HG02970 (cell line): Measurements from ENCODE around the gene MTHFD1.

Source experiments
- ATAC-seq: cut with Tn5 transposase; IDR thresholded peaks from one replicate; pipeline ENCODE4 v1.9.1; 2021; ENCODE audit warnings: mild to moderate bottlenecking, moderate library complexity, moderate number of reproducible peaks; ENCODE audit not compliant: unreplicated experiment, low FRiP score

Gene MTHFD1

GRCh38 chr14:64478634-64479250 is 90.6 kb downstream of the MTHFD1 start:
- no peak for ATAC-seq

DNA sequence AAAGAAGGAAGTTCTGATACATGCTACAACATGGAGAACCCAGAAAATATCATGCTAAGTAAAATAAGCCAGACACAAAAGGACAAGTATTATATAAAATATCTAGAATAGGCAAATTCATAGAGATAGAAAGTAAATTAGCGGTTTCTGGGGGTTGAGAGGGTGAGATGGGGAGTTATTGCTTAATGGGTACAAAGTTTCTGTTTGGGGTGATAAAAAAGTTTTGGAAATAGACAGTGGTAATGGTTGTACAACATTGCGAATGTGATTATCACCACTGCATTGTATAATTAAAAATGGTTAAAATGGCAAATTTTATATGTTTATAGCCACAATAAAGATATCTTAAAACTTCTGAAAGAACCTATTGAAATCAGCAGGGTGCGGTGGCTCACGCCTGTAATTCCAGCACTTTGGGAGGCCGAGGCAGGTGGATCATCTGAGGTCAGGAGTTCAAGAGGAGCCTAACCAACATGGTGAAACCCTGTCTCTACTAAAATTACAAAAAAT is 100.5 kb downstream of the MTHFD1 start:
- ATAC-seq = no peak

- no peak for ATAC-seq
Measured at GRCh38 chr14:64491637-64492036, 103.5 kb downstream of the MTHFD1 start.

- ATAC-seq = no peak
Measured at GRCh38 chr14:64493455-64493854, 105.3 kb downstream of the MTHFD1 start.

DNA sequence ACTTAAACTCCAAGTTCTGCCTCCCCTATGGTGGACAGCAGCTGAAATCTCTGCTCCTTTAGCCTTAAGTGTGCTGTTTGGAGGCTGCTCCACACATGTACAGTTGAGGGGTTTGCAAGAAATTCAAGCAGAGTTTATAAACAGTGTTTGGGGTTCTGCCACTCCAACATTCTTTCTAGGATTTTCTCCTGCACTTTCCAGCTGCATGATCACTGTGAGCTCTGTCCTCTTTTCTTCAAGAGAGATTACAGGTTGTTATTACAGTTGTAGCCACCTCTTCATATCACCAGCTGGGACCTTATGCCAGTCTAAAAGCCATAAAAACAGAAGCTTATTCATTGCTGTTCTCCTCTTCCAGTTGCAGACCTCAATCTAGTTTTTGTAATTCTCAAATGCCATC is 107.1 kb downstream of the MTHFD1 start:
- ATAC-seq = no peak

DNA sequence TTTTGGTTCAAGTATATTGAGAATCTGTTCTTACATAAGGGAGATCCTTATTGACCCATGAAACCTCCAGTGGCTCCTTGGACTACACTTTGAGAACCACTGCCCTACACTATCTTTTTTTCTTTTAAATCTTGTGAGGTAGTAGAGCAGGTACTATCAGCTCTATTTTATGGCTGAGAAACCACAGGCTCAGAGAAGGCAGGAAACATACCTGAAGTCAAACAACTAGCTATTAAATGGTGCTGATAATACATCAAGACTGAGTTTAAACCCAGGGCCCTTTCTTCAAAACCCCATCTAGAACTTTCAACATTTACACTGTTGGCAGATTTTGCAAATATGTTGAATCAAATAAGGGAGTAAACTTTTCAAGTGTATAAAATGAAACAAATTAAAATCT is 108.6 kb downstream of the MTHFD1 start:
- ATAC-seq = no peak

- ATAC-seq = no peak
Measured at GRCh38 chr14:64500088-64500487, 111.9 kb downstream of the MTHFD1 start.

- ATAC-seq = no peak
Measured at GRCh38 chr14:64501411-64502171, 113.4 kb downstream of the MTHFD1 start.

DNA sequence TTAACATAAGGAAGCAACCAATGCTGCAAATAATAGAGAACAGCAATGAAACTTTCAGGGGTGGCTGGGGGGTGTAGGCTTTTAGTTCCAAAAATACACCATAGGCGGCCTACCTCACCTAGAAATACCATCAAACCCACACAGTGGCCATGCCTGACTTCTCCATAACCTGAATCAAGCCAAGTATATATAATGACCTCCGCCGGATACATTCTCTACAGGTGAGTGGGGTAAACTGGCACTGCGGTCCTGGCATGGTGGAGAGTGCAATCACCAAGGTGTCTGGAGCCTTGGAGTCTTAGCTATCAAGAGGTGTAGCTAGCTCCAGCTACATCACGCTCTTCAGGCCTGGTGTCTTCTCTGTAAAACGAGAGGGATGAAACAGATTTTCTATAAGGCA is 114.3 kb downstream of the MTHFD1 start:
- no peak for ATAC-seq

- no peak for ATAC-seq
Measured at GRCh38 chr14:64502887-64503433, 114.8 kb downstream of the MTHFD1 start.

- peak; percentile 57 for ATAC-seq
Measured at GRCh38 chr14:64503434-64504309, 115.5 kb downstream of the MTHFD1 start, which contains the start of gene ZBTB25. TSS of gene ZBTB25 (minus strand) at chr14:64503838. CDS start at chr14:64490533, 13,305 bp downstream.

DNA sequence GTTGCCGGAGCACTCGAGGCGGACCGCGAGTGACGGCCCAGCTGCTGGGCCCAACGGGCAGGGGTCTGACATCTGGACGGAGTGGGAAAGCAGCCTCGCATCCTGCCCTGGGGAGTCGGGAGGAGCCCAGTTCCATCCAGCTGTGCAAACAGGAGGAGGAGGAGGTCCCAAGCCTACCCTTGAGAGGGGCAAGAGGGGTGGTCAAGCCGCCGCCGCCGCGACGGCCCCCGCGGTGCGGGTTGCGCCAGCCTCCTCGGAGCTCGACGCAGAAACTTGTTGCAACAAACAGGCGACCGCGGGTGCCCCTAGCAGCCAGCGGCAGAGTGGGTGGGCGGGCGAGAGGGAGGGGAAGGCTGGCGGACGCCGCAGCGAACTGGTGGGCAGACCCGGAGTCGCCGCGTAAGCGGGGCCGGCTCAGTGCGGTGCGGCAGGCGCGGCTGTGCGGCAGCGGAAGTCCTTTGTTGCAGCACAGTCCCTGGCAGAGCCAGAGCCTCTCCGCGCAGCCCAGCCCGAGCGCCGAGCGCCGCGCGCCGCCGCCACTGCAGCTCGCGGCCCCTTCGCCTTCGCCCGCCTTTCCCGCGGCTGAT is 116.2 kb downstream of the MTHFD1 start, which contains the start of gene ZBTB1:
Gene ZBTB1 (plus strand): TSS at position 461 of the 587 bp plus-strand sequence. CDS start 16,735 bp downstream, outside the sequence.
- ATAC-seq = peak; percentile 39

DNA sequence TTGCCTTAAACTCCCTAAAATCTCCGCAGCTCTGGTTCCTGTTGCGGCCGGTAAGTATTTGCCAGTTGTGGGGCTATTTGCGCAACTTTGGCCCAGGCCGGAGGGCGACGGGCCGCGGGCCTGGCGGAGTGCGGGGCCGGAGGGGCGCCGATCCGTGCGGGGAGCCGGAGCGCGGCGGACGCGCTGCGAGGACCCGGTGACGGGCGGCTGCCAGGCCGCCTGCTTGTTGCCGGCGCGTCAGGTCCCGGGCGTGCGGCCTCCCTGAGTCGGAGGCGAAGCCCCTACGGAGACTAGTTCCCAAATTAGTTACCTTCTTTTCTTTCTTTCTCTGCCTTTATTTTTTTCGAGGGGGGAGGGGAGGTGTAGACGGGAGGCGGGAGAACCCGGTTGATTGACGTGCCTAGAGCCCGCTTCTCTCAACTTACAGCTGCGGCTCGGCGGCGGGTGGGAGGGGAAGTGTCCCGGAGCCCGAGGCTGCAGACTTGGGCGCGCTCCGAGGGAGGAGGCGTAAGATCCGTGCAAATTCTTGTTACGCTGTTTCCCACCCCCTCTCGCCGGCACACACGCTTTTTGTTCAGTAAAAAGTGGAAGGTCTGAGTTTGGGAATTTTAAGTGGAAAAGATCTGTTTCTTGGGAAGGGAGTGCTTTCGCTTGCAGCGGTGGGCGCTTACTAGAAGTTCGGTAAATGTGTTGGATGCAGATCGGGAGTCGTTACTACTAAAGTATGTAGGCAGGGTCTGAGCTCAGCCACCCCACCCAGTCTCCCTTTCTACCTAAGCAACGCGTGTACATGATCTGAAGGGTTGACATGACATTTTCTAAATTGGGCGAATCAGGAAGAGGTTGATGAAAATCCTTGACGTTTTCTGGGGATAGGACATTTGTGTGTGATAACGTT is 117.0 kb downstream of the MTHFD1 start:
- ATAC-seq = peak; percentile 32

GRCh38 chr14:64506721-64507120 is 118.6 kb downstream of the MTHFD1 start:
- ATAC-seq = no peak

- no peak for ATAC-seq
Measured at GRCh38 chr14:64507376-64508156, 119.4 kb downstream of the MTHFD1 start.

GRCh38 chr14:64508215-64508776 is 120.1 kb downstream of the MTHFD1 start:
- ATAC-seq = no peak

GRCh38 chr14:64509036-64509435 is 120.9 kb downstream of the MTHFD1 start:
- no peak for ATAC-seq
